SK-N-SH treated with all-trans-retinoic acid at 6 μM for 48 hours (cell line): ENCODE results near the gene MARK1.

Source experiments
- ATAC-seq: fragments of 200-7000 bp; cut with Tn5 transposase; 3 replicates; pipeline ENCODE4 v1.9.1; 2020; ENCODE audit warnings: mild to moderate bottlenecking, moderate library complexity
- ARNTL ChIP-seq: fragments of 450-650 bp; formaldehyde crosslinking; IDR thresholded peaks from 2 replicates; pipeline ENCODE4 v1.5.0; 2020; ENCODE audit warnings: low read depth, mild to moderate bottlenecking, moderate library complexity, borderline replicate concordance
- BACH2 ChIP-seq: fragments of 250-450 bp; sonication (Bioruptor Pico); IDR thresholded peaks from 2 replicates; pipeline ENCODE4 v1.9.0; 2021; ENCODE audit warnings: mild to moderate bottlenecking, borderline replicate concordance
- CREB5 ChIP-seq: fragments of 250-450 bp; sonication (Bioruptor Pico); IDR thresholded peaks from 2 replicates; pipeline ENCODE4 v1.5.1; 2020; ENCODE audit warnings: low read depth, mild to moderate bottlenecking, moderate library complexity
- CSRNP3 ChIP-seq: fragments of 250-450 bp; sonication (Bioruptor Pico); IDR thresholded peaks from 2 replicates; pipeline ENCODE4 v1.5.1; 2021; ENCODE audit warnings: mild to moderate bottlenecking, moderate library complexity
- ESRRG ChIP-seq: fragments of 250-450 bp; sonication (Bioruptor Pico); IDR thresholded peaks from 2 replicates; pipeline ENCODE4 v1.6.1; 2021; ENCODE audit warnings: mild to moderate bottlenecking
- ISL1 ChIP-seq: fragments of 250-450 bp; sonication (Bioruptor Pico); IDR thresholded peaks from 2 replicates; pipeline ENCODE4 v2.1.2; 2022; ENCODE audit warnings: mild to moderate bottlenecking, moderate library complexity
- OSR1 ChIP-seq: fragments of 250-450 bp; sonication (Bioruptor Pico); IDR thresholded peaks from 2 replicates; pipeline ENCODE4 v1.8.0; 2022; ENCODE audit warnings: moderate library complexity, mild to moderate bottlenecking, inconsistent platforms
- PATZ1 ChIP-seq: fragments of 250-450 bp; sonication (Bioruptor Pico); IDR thresholded peaks from 2 replicates; pipeline ENCODE4 v1.8.0; 2020; ENCODE audit warnings: mild to moderate bottlenecking, moderate library complexity, borderline replicate concordance
- POU6F1 ChIP-seq: fragments of 250-450 bp; sonication (Bioruptor Pico); IDR thresholded peaks from 2 replicates; pipeline ENCODE4 v1.8.0; 2021; ENCODE audit warnings: low read depth, mild to moderate bottlenecking, moderate library complexity, borderline replicate concordance
- PPARA ChIP-seq: fragments of 250-450 bp; sonication (Bioruptor Pico); IDR thresholded peaks from 2 replicates; pipeline ENCODE4 v1.5.0; 2020; ENCODE audit warnings: mild to moderate bottlenecking, borderline replicate concordance
- RARB ChIP-seq: fragments of 250-450 bp; sonication (Bioruptor Pico); IDR thresholded peaks from 2 replicates; pipeline ENCODE4 v1.8.0; 2021; ENCODE audit warnings: mild to moderate bottlenecking, moderate library complexity
- SNAI2 ChIP-seq: fragments of 250-450 bp; sonication (Bioruptor Pico); IDR thresholded peaks from 2 replicates; pipeline ENCODE4 v1.5.0; 2020; ENCODE audit warnings: mild to moderate bottlenecking, moderate library complexity
- TCF4 ChIP-seq: fragments of 250-450 bp; sonication (Bioruptor Pico); IDR thresholded peaks from 2 replicates; pipeline ENCODE4 v1.8.0; 2021; ENCODE audit warnings: mild to moderate bottlenecking, moderate library complexity, borderline replicate concordance
- TOX ChIP-seq: fragments of 250-450 bp; sonication (Bioruptor Pico); IDR thresholded peaks from 2 replicates; pipeline ENCODE4 v1.8.0; 2021; ENCODE audit warnings: mild to moderate bottlenecking, moderate library complexity, borderline replicate concordance
- TSHZ2 ChIP-seq: fragments of 250-450 bp; sonication (Bioruptor Pico); IDR thresholded peaks from 2 replicates; pipeline ENCODE4 v1.5.0; 2020; ENCODE audit warnings: mild to moderate bottlenecking, moderate library complexity
- ZC3H10 ChIP-seq: fragments of 250-450 bp; sonication (Bioruptor Pico); IDR thresholded peaks from 2 replicates; pipeline ENCODE4 v1.5.1; 2021; ENCODE audit warnings: mild to moderate bottlenecking, moderate library complexity
- ZNF8 ChIP-seq: fragments of 450-650 bp; formaldehyde crosslinking; IDR thresholded peaks from 2 replicates; pipeline ENCODE4 v1.5.0; 2020; ENCODE audit warnings: mild to moderate bottlenecking, moderate library complexity

The MARK1 gene

GRCh38 chr1:220521778-220522177 is 6.2 kb upstream of the MARK1 start:
- no peak for ATAC-seq
- TF ChIP-seq TOX (CRISPR knock-in tag) (no peak), POU6F1 (CRISPR knock-in tag) (no peak), RARB (CRISPR knock-in tag) (no peak)
- TF ChIP-seq, all 23 proteins: peak for 0

- no peak for ATAC-seq
- TF ChIP-seq ESRRG (no peak), CSRNP3 (CRISPR knock-in tag) (no peak), SNAI2 (CRISPR knock-in tag) (no peak), BACH2 (CRISPR knock-in tag) (no peak), RARB (CRISPR knock-in tag) (no peak), PATZ1 (no peak), ISL1 (CRISPR knock-in tag) (no peak), TSHZ2 (CRISPR knock-in tag) (no peak), ARNTL (CRISPR knock-in tag) (no peak), PPARA (CRISPR knock-in tag) (no peak), OSR1 (CRISPR knock-in tag) (no peak)
- TF ChIP-seq, all 23 proteins: peak for 0
Observed at GRCh38 chr1:220526294-220526693, 1.6 kb upstream of the MARK1 start.

GRCh38 chr1:220527279-220527907 is 543 bp upstream of the MARK1 start:
- TF ChIP-seq PATZ1 (no peak), ZC3H10 (CRISPR knock-in tag) (no peak)
- ATAC-seq = peak; percentile 2; the same call in 2 of the 3 replicates

- ATAC-seq = peak; percentile 65
- TF ChIP-seq PATZ1 (peak; percentile 37; the same call in 1 of the 2 replicates), ZC3H10 (CRISPR knock-in tag) (no peak), CREB5 (CRISPR knock-in tag) (no peak), TCF4 (CRISPR knock-in tag) (no peak), ZNF8 (CRISPR knock-in tag) (no peak), BACH2 (CRISPR knock-in tag) (no peak), PPARA (CRISPR knock-in tag) (no peak)
Observed at GRCh38 chr1:220528679-220529501, 954 bp downstream of the MARK1 start.
